Hepatocyte (in vitro differentiated cells): Measurements from ENCODE around the gene VGLL2.

Experiments used
- CTCF ChIP-seq: fragments of 200-600 bp; sonication (generic); IDR thresholded peaks from 2 replicates; pipeline ENCODE4 v1.5.1; 2016; ENCODE audit warnings: antibody characterized with exemption, mild to moderate bottlenecking; ENCODE audit not compliant: poor library complexity
- EZH2 ChIP-seq: fragments of 200-600 bp; sonication (generic); IDR thresholded peaks from 2 replicates; pipeline ENCODE4 v1.6.1; 2016; ENCODE audit warnings: antibody characterized with exemption, mild to moderate bottlenecking, borderline replicate concordance

GRCh38 chr6:117228202-117228601 is 37.2 kb upstream of the VGLL2 start:
- no peak for TF ChIP-seq CTCF
- TF ChIP-seq EZH2, result no peak
